ENCODE measurements around the gene FOXN4. TPM values are rescaled to one million over a fixed set of nuclear protein-coding genes. Genes with fewer than 3 reads are reported as not detected.

FOXN4 gene
- total and polyA plus RNA-seq, 9 of the 15 experiments (the other 6 are each of a cell fraction or from before 2014, with no cell fraction given), result not detected

DNA sequence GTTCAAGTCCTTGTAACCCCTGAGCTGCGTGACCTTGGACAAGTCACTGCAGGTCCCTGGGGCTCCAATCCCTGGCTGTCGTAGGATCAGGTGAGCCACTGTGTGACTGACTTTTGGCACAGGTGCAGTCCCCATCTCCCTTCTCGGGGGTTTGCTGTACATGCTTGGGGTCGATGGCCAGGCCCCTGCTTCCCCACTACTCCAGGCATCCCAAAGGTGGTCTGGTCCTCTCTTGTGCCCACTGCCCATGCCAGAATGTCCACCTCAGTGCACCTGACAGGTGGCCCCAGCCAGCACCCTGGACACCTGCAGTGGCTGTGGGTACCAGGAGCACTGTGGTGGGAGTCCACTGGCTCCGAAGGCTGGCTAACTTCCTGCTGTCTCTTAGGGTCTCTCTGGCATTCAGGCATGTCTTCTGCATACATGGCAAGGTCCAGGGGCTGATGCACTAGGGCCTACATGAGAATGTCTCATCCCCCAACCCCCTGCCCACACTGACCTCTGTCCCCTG is 14.7 kb downstream of the FOXN4 start:
- no peak overlapping the region for H2AFZ ChIP-seq (ENCODE audit: low read depth, low read length)
- no peak for TF ChIP-seq GABPA (tag; conservative IDR thresholded peaks at IDR 0.05; ENCODE audit: low read depth)
- no peak for TF ChIP-seq MCM3 (IDR thresholded peaks at IDR 0.05)
- no peak for TF ChIP-seq RBM14 (IDR thresholded peaks at IDR 0.05; ENCODE audit: borderline replicate concordance, insufficient read depth, low read depth, low read length)
- no peak for TF ChIP-seq JUNB (CRISPR knock-in tag; conservative IDR thresholded peaks at IDR 0.05)
- TF ChIP-seq CBX8 (IDR thresholded peaks at IDR 0.05; ENCODE audit: borderline replicate concordance, extremely low read depth, low read depth, low read length, poor library complexity, severe bottlenecking), result no peak
- no peak for TF ChIP-seq SETDB1 (IDR thresholded peaks at IDR 0.05; ENCODE audit: low read length)
- no peak for TF ChIP-seq MTA1 (IDR thresholded peaks at IDR 0.05; ENCODE audit: borderline replicate concordance)
- TF ChIP-seq DIDO1 (tag; IDR thresholded peaks at IDR 0.05; ENCODE audit: low read depth), result no peak
- TF ChIP-seq HMG20A (CRISPR knock-in tag; conservative IDR thresholded peaks at IDR 0.05), result no peak
- TF ChIP-seq OTX1 (CRISPR knock-in tag; IDR thresholded peaks at IDR 0.05), result no peak
- no peak for TF ChIP-seq RAD51 (IDR thresholded peaks at IDR 0.05; ENCODE audit: borderline replicate concordance, low read depth)
- no peak for TF ChIP-seq TAF9B (IDR thresholded peaks at IDR 0.05; ENCODE audit: partially characterized antibody)
- no peak for TF ChIP-seq PTBP1 (IDR thresholded peaks at IDR 0.05; ENCODE audit: low read depth, low read length)
- TF ChIP-seq, protein P1, sequence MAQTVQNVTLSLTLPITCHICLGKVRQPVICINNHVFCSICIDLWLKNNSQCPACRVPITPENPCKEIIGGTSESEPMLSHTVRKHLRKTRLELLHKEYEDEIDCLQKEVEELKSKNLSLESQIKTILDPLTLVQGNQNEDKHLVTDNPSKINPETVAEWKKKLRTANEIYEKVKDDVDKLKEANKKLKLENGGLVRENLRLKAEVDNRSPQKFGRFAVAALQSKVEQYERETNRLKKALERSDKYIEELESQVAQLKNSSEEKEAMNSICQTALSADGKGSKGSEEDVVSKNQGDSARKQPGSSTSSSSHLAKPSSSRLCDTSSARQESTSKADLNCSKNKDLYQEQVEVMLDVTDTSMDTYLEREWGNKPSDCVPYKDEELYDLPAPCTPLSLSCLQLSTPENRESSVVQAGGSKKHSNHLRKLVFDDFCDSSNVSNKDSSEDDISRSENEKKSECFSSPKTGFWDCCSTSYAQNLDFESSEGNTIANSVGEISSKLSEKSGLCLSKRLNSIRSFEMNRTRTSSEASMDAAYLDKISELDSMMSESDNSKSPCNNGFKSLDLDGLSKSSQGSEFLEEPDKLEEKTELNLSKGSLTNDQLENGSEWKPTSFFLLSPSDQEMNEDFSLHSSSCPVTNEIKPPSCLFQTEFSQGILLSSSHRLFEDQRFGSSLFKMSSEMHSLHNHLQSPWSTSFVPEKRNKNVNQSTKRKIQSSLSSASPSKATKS (CRISPR knock-in tag; IDR thresholded peaks at IDR 0.05), result no peak
- TF ChIP-seq, protein P2, sequence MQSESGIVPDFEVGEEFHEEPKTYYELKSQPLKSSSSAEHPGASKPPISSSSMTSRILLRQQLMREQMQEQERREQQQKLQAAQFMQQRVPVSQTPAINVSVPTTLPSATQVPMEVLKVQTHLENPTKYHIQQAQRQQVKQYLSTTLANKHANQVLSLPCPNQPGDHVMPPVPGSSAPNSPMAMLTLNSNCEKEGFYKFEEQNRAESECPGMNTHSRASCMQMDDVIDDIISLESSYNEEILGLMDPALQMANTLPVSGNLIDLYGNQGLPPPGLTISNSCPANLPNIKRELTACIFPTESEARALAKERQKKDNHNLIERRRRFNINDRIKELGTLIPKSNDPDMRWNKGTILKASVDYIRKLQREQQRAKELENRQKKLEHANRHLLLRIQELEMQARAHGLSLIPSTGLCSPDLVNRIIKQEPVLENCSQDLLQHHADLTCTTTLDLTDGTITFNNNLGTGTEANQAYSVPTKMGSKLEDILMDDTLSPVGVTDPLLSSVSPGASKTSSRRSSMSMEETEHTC (IDR thresholded peaks at IDR 0.05), result no peak
- TF ChIP-seq NCOA4 (IDR thresholded peaks at IDR 0.05; ENCODE audit: partially characterized antibody), result no peak
- TF ChIP-seq CEBPB (tag; IDR thresholded peaks at IDR 0.05), result no peak
- no peak for TF ChIP-seq ESRRB (CRISPR knock-in tag; IDR thresholded peaks at IDR 0.05; ENCODE audit: borderline replicate concordance)
- TF ChIP-seq ATF1 (CRISPR knock-in tag; IDR thresholded peaks at IDR 0.05), result no peak
- no peak for TF ChIP-seq ATF1 (tag; IDR thresholded peaks at IDR 0.05)
- POLR2A ChIA-PET, result no interaction called here
- H4K20me1 ChIP-seq (replicated peaks; ENCODE audit: control insufficient read depth, insufficient read depth, low read length), result peaks cover 4% of the 10 kb centered on the region
- WGBS (ENCODE audit: insufficient coverage, low coverage, missing lambda C conversion rate), result 3% methylated on average over 5 of the region's 5 CpGs
- no peaks in the 10 kb centered on the region for H3K9me1 ChIP-seq (ENCODE audit: control insufficient read depth, insufficient read depth, low read length)
- H3K4me1 ChIP-seq (replicated peaks in 1 of 2; ENCODE audit: control insufficient read depth in 2 of 2, insufficient read depth in 2 of 2, low read length in 2 of 2), result peaks cover 0 to 9% of the 10 kb centered on the region in 2 experiments; a peak in 2 of 5 replicates
- FAIRE-seq (no peak), DNase-seq (ENCODE audit: extremely low read depth in 1 of 4, low spot score in 3 of 4) (no peak), ATAC-seq (no peak)
- no peak overlapping the region for H3K27ac ChIP-seq (ENCODE audit: extremely low read depth, low read depth, low read length)
- H3K9me3 ChIP-seq (replicated peaks; ENCODE audit: control insufficient read depth, insufficient read depth, low read depth, low read length), result no peaks in the 10 kb centered on the region
- CTCF ChIA-PET (ENCODE audit: low intra/inter-chr PET ratio), result no interaction called here
- in situ Hi-C loops (cut with MboI) (no loop called here), intact Hi-C loops (cut with micrococcal nuclease) (no loop called here)
- no TSS peak for BruUV-seq (replicated peaks)
- no peak overlapping the region for H3K4me3 ChIP-seq
- no peaks in the 10 kb centered on the region for H3K79me2 ChIP-seq (ENCODE audit: control insufficient read depth, insufficient read depth, low read length)
- H3K27me3 ChIP-seq (ENCODE audit: control insufficient read depth in 2 of 2, insufficient read depth in 2 of 2, low read length in 2 of 2), result peaks cover 6 to 47% of the 10 kb centered on the region in 2 experiments; a peak in 4 of 5 replicates
- H3K4me2 ChIP-seq (ENCODE audit: insufficient read depth, low read length), result no peak overlapping the region
- H3K36me3 ChIP-seq (ENCODE audit: control insufficient read depth, insufficient read depth, low read length), result no peaks in the 10 kb centered on the region
- H3K9ac ChIP-seq (ENCODE audit: insufficient read depth in 1 of 2, low read depth in 2 of 2, low read length in 2 of 2), result no peak overlapping the region
